GM19238 (cell line): ENCODE results near the gene TRAF3IP1.

ENCODE experiments used
- DNase-seq: peaks from one replicate; pipeline ENCODE4 v3.0.0; 2011; ENCODE audit warnings: low spot score; ENCODE audit not compliant: insufficient read length

Gene TRAF3IP1

DNA sequence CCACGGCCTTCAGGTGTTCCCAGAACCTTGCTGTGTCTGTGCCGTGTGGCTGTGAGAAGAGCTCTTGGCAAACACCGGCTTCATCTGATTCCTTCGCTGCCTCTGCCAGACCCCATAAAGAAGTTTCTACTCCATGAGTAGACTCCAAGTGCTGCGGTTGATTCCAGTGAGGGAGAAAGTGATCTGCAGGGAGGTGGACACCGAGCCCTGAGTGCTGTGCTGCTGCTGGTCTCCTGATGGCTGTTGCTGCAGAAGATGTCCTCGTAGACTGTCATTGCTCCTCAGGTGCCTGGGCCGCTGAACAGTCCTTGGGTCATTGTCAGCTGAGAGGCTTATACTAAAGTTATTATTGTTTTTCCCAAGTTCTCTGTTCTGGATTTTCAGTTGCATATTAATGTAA, 126.1 kb downstream of the TRAF3IP1 start:
- DNase-seq: no peak

DNA sequence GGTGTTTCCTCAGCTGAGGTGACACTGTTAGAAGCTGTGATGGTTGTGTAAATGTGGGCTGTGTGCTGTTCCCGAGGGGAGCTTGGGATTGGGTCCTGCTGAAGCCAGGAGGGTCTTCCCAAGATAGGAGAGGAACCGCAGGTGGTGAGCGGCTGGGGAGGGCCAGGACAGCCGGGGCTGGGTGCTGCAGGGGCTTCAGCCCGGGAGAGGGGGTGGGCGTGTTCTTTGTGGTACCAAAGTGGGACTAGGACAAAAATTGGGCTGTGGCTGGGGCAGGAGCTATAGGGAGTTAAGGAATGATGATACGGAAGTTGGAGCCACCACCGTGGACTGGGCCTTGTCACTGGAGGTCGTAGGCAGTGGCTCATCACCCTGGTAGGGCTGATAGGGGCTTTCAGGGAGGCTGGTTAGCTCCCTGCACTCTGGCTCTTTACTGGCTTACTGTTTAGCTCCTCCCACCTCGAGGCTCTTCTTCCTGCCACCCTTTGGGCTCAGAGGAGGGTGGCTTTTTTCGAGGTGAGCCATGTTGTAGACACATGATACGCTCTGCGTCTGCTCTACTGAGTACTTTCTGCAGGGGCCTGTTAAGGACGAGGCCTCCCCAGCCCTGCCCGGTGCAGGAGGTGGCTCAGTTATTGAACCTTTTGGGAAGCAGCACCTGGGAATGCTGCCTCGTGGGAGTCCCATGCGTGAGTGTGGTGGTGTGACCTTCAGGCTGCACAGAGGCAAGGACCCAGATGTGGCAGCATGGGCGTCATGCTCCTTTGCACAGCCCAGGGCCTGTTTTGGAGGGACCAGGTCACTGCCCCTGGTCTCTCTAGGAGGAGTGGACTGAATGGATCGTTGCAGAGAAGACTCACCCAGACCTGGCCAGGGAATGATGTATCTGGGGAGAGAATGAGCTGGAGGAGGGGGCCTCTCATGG, 128.0 kb downstream of the TRAF3IP1 start:
- DNase-seq: no peak

DNA sequence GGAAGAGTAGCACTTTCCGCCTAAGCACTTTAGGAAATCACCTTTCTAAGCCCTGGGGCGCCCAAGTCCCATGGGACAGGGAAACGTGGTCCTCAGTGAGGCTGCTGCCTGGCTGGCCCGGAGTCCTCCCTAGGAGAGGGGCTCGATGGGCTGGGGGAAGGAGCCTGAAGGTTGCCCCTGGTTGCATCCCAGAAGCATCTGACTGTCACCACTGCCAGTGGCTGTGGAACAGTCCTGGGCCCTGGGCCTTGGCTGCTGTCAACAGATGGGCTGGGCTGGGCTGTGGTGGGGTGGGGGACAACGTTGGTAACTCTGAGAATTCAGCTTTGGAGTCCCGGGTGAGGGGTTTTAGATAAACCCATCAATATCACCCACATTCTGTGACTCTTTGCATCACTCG, 128.9 kb downstream of the TRAF3IP1 start:
- DNase-seq: no peak

DNA sequence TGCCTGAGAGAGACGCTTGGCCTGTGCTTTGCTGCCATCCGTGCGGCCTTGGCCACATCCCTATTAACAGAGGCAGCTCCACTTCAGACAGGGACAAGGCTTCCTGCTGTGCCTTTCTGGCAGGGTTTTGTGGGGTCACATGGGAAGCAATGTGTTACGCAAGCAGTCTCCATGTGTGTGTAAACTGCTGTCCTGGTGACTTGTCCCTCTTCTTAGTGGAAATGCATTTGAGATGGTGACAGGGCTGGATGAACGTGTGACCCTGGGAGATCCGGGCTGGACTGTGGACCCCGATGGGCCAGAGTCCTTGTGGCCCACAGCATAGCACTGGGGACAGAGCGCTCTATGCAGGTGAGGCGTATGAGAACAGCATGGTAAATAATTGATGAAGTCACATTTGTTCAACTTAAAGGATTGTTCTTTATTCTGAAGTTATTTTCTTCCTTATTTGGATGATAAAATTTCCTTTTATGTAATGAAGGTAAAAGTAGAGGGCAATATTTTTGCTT, 129.6 kb downstream of the TRAF3IP1 start:
- DNase-seq: no peak

DNA sequence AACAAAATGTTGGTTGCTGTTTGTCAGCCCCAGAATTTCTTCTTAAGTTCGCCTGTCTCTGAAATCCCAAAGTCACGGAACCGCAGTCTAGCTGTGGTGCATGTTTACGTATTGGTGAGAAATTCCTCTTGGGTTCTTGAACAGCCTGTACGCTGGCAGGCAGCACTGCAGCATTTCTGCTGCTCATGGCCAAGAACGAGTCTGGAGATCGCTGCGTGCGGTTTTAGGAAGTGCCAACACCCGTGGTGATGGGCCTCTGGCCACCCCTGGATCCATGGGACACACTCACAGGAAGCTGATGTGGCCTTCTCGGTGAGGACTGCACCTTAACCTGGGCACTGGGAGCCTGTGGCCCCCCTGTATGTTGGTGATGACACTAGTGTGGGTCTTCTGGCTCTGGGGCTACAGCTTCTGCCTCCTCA, 130.1 kb downstream of the TRAF3IP1 start:
- DNase-seq: no peak
